Activated effector memory CD4-positive, alpha-beta T cell treated with Interleukin-2 at 50 U/mL for 16 hours (primary cell): ENCODE measurements around the gene GRN.

ENCODE experiments used
- DNase-seq: peaks from one replicate; pipeline ENCODE4 v3.0.0-alpha.2; 2020

Gene GRN

GRCh38 chr17:44344939-44345453 lies at the start of gene GRN:
TSS of gene GRN (plus strand) at chr17:44345302. CDS start at chr17:44349165, 3,863 bp downstream.
- peak; percentile 80 for DNase-seq

- no peak for DNase-seq
Observed at GRCh38 chr17:44297975-44298374, 47.1 kb upstream of the GRN start.

- no peak for DNase-seq
Observed at GRCh38 chr17:44304651-44305050, 40.5 kb upstream of the GRN start.

GRCh38 chr17:44307387-44308186 lies 37.5 kb upstream of the GRN start:
- DNase-seq = no peak

- DNase-seq = peak; percentile 74
Observed at GRCh38 chr17:44308320-44308818, 36.7 kb upstream of the GRN start, which contains the start of gene RUNDC3A. TSS of gene RUNDC3A (plus strand) at chr17:44308601. CDS start at chr17:44308833, 232 bp downstream.

GRCh38 chr17:44308865-44309264 lies 36.2 kb upstream of the GRN start:
- no peak for DNase-seq

GRCh38 chr17:44309472-44309871 lies 35.6 kb upstream of the GRN start:
- no peak for DNase-seq

- no peak for DNase-seq
Observed at GRCh38 chr17:44310188-44310587, 34.9 kb upstream of the GRN start.

GRCh38 chr17:44310609-44311376 lies 34.3 kb upstream of the GRN start:
- DNase-seq = no peak

GRCh38 chr17:44311562-44312181 lies 33.4 kb upstream of the GRN start:
- no peak for DNase-seq

GRCh38 chr17:44312396-44313104 lies 32.6 kb upstream of the GRN start:
- DNase-seq = no peak

- DNase-seq = no peak
Observed at GRCh38 chr17:44314031-44314430, 31.1 kb upstream of the GRN start.

GRCh38 chr17:44314524-44314868 lies 30.6 kb upstream of the GRN start:
- DNase-seq = no peak

- DNase-seq = no peak
Observed at GRCh38 chr17:44314869-44315661, 30.0 kb upstream of the GRN start.

- DNase-seq = no peak
Observed at GRCh38 chr17:44315760-44316731, 29.1 kb upstream of the GRN start.

GRCh38 chr17:44317545-44317944 lies 27.6 kb upstream of the GRN start:
- DNase-seq = no peak

- no peak for DNase-seq
Observed at GRCh38 chr17:44318077-44318892, 26.8 kb upstream of the GRN start.

- DNase-seq = no peak
Observed at GRCh38 chr17:44320066-44320465, 25.0 kb upstream of the GRN start.
